GM23338 (cell line): ENCODE measurements around the gene RBP4. TPM values are rescaled to one million over a fixed set of nuclear protein-coding genes. Genes with fewer than 3 reads are reported as not detected.

Experiments used
- ATAC-seq: fragments of 200-7000 bp; cut with Tn5 transposase; 3 replicates; pipeline ENCODE4 v1.9.1; 2020
- DNase-seq: peaks from one replicate; pipeline ENCODE4 v3.0.0-alpha.2; 2015; ENCODE audit warnings: low spot score
- H2AFZ ChIP-seq: fragments of 200-600 bp; sonication (generic); 2 replicates; pipeline ENCODE4 v1.8.0; 2016; ENCODE audit warnings: antibody characterized with exemption, mild to moderate bottlenecking, moderate library complexity
- H3F3A ChIP-seq: fragments of 200-600 bp; sonication (generic); replicated peaks from 2 replicates; pipeline ENCODE4 v1.8.0; 2017; ENCODE audit warnings: antibody characterized with exemption, mixed run types, low read depth
- H3K27ac ChIP-seq: fragments of 200-600 bp; sonication (generic); 2 replicates; pipeline ENCODE4 v1.6.1; 2016; ENCODE audit warnings: low read depth
- H3K27me3 ChIP-seq: fragments of 200-600 bp; sonication (generic); 2 replicates; pipeline ENCODE4 v1.8.0; 2016; ENCODE audit warnings: mild to moderate bottlenecking, mixed run types, moderate library complexity; ENCODE audit not compliant: insufficient read depth
- H3K36me3 ChIP-seq: fragments of 200-600 bp; sonication (generic); 2 replicates; pipeline ENCODE4 v1.8.0; 2016; ENCODE audit warnings: mild to moderate bottlenecking; ENCODE audit not compliant: insufficient read depth
- H3K4me1 ChIP-seq: fragments of 200-600 bp; sonication (generic); 2 replicates; pipeline ENCODE4 v1.8.0; 2016; ENCODE audit warnings: mild to moderate bottlenecking, moderate library complexity; ENCODE audit not compliant: insufficient read depth
- H3K4me2 ChIP-seq: fragments of 200-600 bp; sonication (generic); 2 replicates; pipeline ENCODE4 v1.7.1; 2017; ENCODE audit warnings: mixed run types
- H3K4me3 ChIP-seq: fragments of 200-600 bp; sonication (generic); 2 replicates; pipeline ENCODE4 v1.6.1; 2016; ENCODE audit warnings: mixed run types
- H3K79me2 ChIP-seq: fragments of 200-600 bp; sonication (generic); replicated peaks from 2 replicates; pipeline ENCODE4 v1.8.0; 2017; ENCODE audit warnings: mild to moderate bottlenecking; ENCODE audit not compliant: insufficient read depth
- H3K9me2 ChIP-seq: fragments of 200-600 bp; sonication (generic); 2 replicates; pipeline ENCODE4 v1.8.0; 2017; ENCODE audit not compliant: insufficient read depth
- H4K20me1 ChIP-seq: fragments of 200-600 bp; sonication (generic); replicated peaks from 2 replicates; pipeline ENCODE4 v1.8.0; 2017; ENCODE audit warnings: mild to moderate bottlenecking; ENCODE audit not compliant: insufficient read depth
- H3K27ac Mint-ChIP-seq: 2 replicates; pipeline ENCODE4 v1.8.0; 2020; ENCODE audit warnings: inconsistent platforms, mild to moderate bottlenecking, moderate library complexity, mixed read lengths
- H3K27me3 Mint-ChIP-seq: 3 replicates; pipeline ENCODE4 v1.8.0; 2022; ENCODE audit warnings: low read depth, mild to moderate bottlenecking, moderate library complexity, mixed read lengths, inconsistent platforms; ENCODE audit not compliant: insufficient read depth, poor library complexity
- H3K36me3 Mint-ChIP-seq: 3 replicates; pipeline ENCODE4 v1.8.0; 2021; ENCODE audit warnings: low read depth, mild to moderate bottlenecking, inconsistent platforms, moderate library complexity, mixed read lengths
- H3K4me1 Mint-ChIP-seq: 3 replicates; pipeline ENCODE4 v1.8.0; 2020; ENCODE audit warnings: mild to moderate bottlenecking, inconsistent platforms, mixed read lengths
- H3K4me3 Mint-ChIP-seq: 3 replicates; pipeline ENCODE4 v1.8.0; 2021; ENCODE audit warnings: moderate library complexity, mild to moderate bottlenecking, inconsistent platforms, mixed read lengths
- H3K9me3 Mint-ChIP-seq: 3 replicates; pipeline ENCODE4 v1.8.0; 2020; ENCODE audit warnings: moderate library complexity, mild to moderate bottlenecking, inconsistent platforms, mixed read lengths
- CREB1 ChIP-seq: fragments of 250-450 bp; sonication (Bioruptor Pico); IDR thresholded peaks from 2 replicates; pipeline ENCODE4 v1.5.0; 2020; ENCODE audit warnings: low read depth, mild to moderate bottlenecking, moderate library complexity
- EZH2 ChIP-seq: fragments of 200-600 bp; sonication (generic); IDR thresholded peaks from one replicate; pipeline ENCODE4 v1.8.0; 2017; ENCODE audit warnings: antibody characterized with exemption, mild to moderate bottlenecking, low read depth; ENCODE audit not compliant: unreplicated experiment
- EZH2phosphoT487 ChIP-seq: fragments of 200-600 bp; sonication (generic); IDR thresholded peaks from one replicate; pipeline ENCODE4 v1.8.1; 2018; ENCODE audit warnings: antibody characterized with exemption; ENCODE audit not compliant: unreplicated experiment
- STAT1 ChIP-seq: IDR thresholded peaks from one replicate; pipeline ENCODE4 v1.6.1; 2016; ENCODE audit warnings: antibody characterized with exemption; ENCODE audit not compliant: unreplicated experiment
- ZNF114 ChIP-seq: fragments of 250-450 bp; sonication (Bioruptor Pico); IDR thresholded peaks from 2 replicates; pipeline ENCODE4 v1.5.0; 2020; ENCODE audit warnings: mild to moderate bottlenecking, moderate library complexity
- polyA plus RNA-seq: library from polyadenylated mRNA; unstranded; fragments of >200 nt; fragmentation: Nextera tagmentation; extraction: Ambion mirVana; gene quantifications from 2 replicates; pipeline ENCODE4 v1.2.1, GENCODE V29; 2016
- total RNA-seq: library from RNA; depleted of rRNA; stranded (reverse); fragments of >200 nt; shearing (Covaris generic); gene quantifications from 2 replicates; pipeline ENCODE4 v1.2.3, GENCODE V29; 2014
- TF ChIP-seq, protein P1 (sequence below): fragments of 250-450 bp; sonication (Bioruptor Pico); IDR thresholded peaks from 2 replicates; pipeline ENCODE4 v1.5.0; 2020; ENCODE audit warnings: mild to moderate bottlenecking, moderate library complexity
- TF ChIP-seq, protein P2 (sequence below), 2 experiments: fragments of 200-600 bp in 1 of 2; sonication (generic) in 1 of 2; conservative IDR thresholded peaks; 2 replicates each; pipeline versions ENCODE4 v1.5.1 to v1.6.1; 2016 to 2017; ENCODE audit warnings: antibody characterized with exemption in 2 of 2, low read depth in 2 of 2, mild to moderate bottlenecking in 2 of 2, moderate library complexity in 1 of 2

The RBP4 gene
- total and polyA plus RNA-seq, 2 experiments from 2014 or later = 0.79 to 1.0 TPM

DNA sequence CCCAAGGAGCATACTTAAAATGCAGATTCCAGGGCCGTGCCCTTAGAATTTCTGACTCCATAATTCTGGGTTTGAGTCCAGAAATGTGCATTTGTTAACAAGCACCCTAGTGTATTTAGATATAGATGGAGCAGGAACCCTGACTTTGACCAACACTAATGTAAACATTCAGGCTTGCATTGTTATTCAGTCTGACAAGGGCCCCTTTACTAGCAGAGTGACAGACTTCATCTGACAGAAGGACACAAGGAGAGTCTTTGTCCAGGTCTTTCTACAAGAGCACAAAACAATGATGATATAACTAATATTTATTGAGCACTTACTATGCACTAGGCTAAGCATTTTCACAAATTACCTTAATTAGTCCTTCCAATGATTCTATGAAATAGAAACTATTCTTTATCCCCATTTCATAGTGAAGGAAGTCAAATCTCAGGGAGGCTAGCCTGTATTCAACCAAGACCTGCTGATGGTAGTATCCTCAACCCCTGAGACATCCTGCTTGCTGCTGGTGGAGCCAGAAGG lies 3.9 kb downstream of the RBP4 start (continued):
- TF ChIP-seq, protein P1, sequence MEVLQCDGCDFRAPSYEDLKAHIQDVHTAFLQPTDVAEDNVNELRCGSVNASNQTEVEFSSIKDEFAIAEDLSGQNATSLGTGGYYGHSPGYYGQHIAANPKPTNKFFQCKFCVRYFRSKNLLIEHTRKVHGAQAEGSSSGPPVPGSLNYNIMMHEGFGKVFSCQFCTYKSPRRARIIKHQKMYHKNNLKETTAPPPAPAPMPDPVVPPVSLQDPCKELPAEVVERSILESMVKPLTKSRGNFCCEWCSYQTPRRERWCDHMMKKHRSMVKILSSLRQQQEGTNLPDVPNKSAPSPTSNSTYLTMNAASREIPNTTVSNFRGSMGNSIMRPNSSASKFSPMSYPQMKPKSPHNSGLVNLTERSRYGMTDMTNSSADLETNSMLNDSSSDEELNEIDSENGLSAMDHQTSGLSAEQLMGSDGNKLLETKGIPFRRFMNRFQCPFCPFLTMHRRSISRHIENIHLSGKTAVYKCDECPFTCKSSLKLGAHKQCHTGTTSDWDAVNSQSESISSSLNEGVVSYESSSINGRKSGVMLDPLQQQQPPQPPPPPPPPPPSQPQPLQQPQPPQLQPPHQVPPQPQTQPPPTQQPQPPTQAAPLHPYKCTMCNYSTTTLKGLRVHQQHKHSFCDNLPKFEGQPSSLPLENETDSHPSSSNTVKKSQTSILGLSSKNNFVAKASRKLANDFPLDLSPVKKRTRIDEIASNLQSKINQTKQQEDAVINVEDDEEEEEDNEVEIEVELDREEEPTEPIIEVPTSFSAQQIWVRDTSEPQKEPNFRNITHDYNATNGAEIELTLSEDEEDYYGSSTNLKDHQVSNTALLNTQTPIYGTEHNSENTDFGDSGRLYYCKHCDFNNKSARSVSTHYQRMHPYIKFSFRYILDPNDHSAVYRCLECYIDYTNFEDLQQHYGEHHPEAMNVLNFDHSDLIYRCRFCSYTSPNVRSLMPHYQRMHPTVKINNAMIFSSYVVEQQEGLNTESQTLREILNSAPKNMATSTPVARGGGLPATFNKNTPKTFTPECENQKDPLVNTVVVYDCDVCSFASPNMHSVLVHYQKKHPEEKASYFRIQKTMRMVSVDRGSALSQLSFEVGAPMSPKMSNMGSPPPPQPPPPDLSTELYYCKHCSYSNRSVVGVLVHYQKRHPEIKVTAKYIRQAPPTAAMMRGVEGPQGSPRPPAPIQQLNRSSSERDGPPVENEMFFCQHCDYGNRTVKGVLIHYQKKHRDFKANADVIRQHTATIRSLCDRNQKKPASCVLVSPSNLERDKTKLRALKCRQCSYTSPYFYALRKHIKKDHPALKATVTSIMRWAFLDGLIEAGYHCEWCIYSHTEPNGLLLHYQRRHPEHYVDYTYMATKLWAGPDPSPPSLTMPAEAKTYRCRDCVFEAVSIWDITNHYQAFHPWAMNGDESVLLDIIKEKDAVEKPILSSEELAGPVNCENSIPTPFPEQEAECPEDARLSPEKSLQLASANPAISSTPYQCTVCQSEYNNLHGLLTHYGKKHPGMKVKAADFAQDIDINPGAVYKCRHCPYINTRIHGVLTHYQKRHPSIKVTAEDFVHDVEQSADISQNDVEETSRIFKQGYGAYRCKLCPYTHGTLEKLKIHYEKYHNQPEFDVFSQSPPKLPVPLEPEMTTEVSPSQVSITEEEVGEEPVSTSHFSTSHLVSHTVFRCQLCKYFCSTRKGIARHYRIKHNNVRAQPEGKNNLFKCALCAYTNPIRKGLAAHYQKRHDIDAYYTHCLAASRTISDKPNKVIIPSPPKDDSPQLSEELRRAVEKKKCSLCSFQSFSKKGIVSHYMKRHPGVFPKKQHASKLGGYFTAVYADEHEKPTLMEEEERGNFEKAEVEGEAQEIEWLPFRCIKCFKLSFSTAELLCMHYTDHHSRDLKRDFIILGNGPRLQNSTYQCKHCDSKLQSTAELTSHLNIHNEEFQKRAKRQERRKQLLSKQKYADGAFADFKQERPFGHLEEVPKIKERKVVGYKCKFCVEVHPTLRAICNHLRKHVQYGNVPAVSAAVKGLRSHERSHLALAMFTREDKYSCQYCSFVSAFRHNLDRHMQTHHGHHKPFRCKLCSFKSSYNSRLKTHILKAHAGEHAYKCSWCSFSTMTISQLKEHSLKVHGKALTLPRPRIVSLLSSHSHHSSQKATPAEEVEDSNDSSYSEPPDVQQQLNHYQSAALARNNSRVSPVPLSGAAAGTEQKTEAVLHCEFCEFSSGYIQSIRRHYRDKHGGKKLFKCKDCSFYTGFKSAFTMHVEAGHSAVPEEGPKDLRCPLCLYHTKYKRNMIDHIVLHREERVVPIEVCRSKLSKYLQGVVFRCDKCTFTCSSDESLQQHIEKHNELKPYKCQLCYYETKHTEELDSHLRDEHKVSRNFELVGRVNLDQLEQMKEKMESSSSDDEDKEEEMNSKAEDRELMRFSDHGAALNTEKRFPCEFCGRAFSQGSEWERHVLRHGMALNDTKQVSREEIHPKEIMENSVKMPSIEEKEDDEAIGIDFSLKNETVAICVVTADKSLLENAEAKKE (CRISPR knock-in tag) = no peak
- TF ChIP-seq ZNF114 (CRISPR knock-in tag) (no peak), STAT1 (no peak), CREB1 (CRISPR knock-in tag) (no peak), EZH2 (no peak)

DNA sequence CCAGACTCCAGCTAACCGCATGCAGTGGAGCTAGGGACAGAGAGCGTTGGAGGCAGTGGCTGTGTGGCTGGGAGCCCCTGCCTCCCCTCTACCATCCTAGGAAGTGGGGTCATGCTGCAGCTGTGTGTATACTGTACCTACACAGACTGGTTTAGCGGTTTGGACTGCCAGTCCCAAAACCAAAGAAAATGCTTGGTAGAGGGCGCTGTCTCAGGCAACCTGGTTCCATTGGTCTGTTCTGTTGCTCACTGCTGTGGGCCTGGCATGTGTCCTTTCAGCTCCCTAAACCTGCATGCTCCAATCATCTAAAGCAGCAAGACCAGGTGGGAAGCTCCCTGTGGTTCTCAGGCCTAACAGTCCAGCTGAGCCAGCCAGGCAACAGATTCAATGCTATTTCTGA lies 4.5 kb downstream of the RBP4 start:
- H3K36me3 Mint-ChIP-seq = no peaks in the 10 kb centered on the region
- H3K9me3 Mint-ChIP-seq = no peaks in the 10 kb centered on the region
- no peak overlapping the region for H3K4me3 Mint-ChIP-seq
- Histone ChIP-seq H3K27ac (no peak overlapping the region), H3K4me2 (no peak overlapping the region), H3K9me2 (no peaks in the 10 kb centered on the region), H3K4me3 (no peak overlapping the region), H3K27me3 (peaks cover 37% of the 10 kb centered on the region), H3K4me1 (peaks cover 9% of the 10 kb centered on the region), H4K20me1 (peaks cover 3% of the 10 kb centered on the region; the same call in 1 of the 2 replicates), H3K79me2 (no peaks in the 10 kb centered on the region), H2AFZ (no peak overlapping the region), H3K36me3 (no peaks in the 10 kb centered on the region), H3F3A (no peaks in the 10 kb centered on the region)
- H3K4me1 Mint-ChIP-seq = peaks cover 11% of the 10 kb centered on the region
- TF ChIP-seq EZH2phosphoT487 = no peak
- TF ChIP-seq, protein P2, sequence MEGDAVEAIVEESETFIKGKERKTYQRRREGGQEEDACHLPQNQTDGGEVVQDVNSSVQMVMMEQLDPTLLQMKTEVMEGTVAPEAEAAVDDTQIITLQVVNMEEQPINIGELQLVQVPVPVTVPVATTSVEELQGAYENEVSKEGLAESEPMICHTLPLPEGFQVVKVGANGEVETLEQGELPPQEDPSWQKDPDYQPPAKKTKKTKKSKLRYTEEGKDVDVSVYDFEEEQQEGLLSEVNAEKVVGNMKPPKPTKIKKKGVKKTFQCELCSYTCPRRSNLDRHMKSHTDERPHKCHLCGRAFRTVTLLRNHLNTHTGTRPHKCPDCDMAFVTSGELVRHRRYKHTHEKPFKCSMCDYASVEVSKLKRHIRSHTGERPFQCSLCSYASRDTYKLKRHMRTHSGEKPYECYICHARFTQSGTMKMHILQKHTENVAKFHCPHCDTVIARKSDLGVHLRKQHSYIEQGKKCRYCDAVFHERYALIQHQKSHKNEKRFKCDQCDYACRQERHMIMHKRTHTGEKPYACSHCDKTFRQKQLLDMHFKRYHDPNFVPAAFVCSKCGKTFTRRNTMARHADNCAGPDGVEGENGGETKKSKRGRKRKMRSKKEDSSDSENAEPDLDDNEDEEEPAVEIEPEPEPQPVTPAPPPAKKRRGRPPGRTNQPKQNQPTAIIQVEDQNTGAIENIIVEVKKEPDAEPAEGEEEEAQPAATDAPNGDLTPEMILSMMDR (conservative IDR thresholded peaks at IDR 0.05; ENCODE audit: low read depth in 2 of 2) = peak; percentile 57 to 78
- ATAC-seq (peak; percentile 61), DNase-seq (peak; percentile 64)
- peaks cover 28% of the 10 kb centered on the region for H3K27me3 Mint-ChIP-seq
- H3K27ac Mint-ChIP-seq = no peak overlapping the region
